NB4 (cell line): ENCODE data around the gene MTHFD2L.
"Not testable (repeated sequence)": the region's sequence is repeated elsewhere in the genome, so short reads cannot be mapped to it uniquely, and the experiment has no call there.

ENCODE experiments used
- DNase-seq: peaks from one replicate; pipeline ENCODE4 v3.0.0; 2010; ENCODE audit warnings: low read depth
- H3K4me3 ChIP-seq: one replicate; pipeline ENCODE4 v1.5.1; 2011; ENCODE audit warnings: mild to moderate bottlenecking, low read depth, low read length, moderate library complexity
- MYC ChIP-seq: IDR thresholded peaks from 2 replicates; pipeline ENCODE4 v1.6.1; 2011; ENCODE audit warnings: low read depth, low read length
- POLR2A ChIP-seq: IDR thresholded peaks from 2 replicates; pipeline ENCODE4 v1.6.1; 2011; ENCODE audit warnings: mild to moderate bottlenecking; ENCODE audit not compliant: insufficient read length; ENCODE audit errors: extremely low read depth
- TF ChIP-seq, protein P1 (sequence below): IDR thresholded peaks from one replicate; pipeline ENCODE4 v1.5.1; 2012; ENCODE audit warnings: low read depth, low read length
- TF ChIP-seq, protein P2 (sequence below): IDR thresholded peaks from 2 replicates; pipeline ENCODE4 v1.6.1; 2011; ENCODE audit warnings: low read depth, low read length

Gene MTHFD2L

DNA sequence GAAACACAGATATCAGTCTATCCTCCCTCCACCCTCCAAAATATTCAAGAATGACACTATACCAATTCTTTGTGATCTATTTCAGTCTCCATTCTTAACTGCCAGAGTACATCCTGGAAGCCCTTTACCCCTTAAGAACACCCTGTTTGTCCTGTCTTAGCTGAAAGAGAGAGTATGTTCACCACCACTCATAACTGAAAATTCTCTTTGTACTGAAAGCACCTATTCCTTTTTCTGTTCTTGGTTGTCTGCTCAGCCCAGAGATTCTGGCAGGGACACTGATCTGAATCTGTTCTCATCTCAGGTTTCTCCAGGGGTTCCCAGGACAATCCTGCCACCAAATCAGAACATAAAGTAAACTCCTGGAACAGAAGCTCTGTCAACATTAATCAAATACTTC, 181.6 kb downstream of the MTHFD2L start:
- no peak overlapping the region for H3K4me3 ChIP-seq
- TF ChIP-seq, protein P1, sequence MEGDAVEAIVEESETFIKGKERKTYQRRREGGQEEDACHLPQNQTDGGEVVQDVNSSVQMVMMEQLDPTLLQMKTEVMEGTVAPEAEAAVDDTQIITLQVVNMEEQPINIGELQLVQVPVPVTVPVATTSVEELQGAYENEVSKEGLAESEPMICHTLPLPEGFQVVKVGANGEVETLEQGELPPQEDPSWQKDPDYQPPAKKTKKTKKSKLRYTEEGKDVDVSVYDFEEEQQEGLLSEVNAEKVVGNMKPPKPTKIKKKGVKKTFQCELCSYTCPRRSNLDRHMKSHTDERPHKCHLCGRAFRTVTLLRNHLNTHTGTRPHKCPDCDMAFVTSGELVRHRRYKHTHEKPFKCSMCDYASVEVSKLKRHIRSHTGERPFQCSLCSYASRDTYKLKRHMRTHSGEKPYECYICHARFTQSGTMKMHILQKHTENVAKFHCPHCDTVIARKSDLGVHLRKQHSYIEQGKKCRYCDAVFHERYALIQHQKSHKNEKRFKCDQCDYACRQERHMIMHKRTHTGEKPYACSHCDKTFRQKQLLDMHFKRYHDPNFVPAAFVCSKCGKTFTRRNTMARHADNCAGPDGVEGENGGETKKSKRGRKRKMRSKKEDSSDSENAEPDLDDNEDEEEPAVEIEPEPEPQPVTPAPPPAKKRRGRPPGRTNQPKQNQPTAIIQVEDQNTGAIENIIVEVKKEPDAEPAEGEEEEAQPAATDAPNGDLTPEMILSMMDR: no peak
- TF ChIP-seq POLR2A (no peak), MYC (no peak)
- TF ChIP-seq, protein P2, sequence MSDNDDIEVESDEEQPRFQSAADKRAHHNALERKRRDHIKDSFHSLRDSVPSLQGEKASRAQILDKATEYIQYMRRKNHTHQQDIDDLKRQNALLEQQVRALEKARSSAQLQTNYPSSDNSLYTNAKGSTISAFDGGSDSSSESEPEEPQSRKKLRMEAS: no peak
- DNase-seq: no peak

DNA sequence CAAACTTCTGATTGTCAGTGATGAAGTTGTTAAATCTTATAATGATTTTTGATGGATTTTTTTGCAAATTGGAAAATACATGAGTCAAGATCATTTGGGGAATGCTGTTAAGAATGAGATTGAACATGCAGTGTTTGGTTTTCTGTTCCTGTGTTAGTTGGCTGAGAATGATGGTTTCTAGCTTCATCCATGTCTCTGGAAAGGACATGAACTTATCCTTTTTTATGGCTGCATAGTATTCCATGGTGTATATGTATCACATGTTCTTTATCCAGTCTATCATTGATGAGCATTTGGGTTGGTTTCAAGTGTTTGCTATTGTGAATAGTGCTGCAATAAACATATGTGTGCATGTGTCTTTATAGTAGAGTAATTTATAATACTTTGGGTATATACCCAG, 182.5 kb downstream of the MTHFD2L start:
- H3K4me3 ChIP-seq, DNase-seq: not testable (repeated sequence)

DNA sequence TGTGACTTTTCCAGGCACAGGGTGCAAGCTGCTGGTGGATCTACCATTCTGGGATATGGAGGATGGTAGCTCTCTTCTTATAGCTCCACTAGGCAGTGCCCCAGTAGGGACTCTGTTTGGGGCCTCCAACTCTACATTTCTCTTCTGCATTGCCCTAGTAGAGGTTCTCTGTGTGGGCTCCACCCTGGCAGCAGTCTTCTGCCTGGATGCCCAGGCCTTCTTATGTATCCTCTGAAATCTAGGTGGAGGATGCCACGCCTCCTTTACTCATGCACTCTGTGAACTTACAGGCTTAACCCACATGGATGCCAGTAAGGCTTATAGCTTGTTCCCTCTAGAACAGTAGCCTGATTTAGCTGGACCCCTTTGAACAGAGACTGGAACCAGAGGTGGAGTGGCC, 186.1 kb downstream of the MTHFD2L start:
- TF ChIP-seq, protein P2: no peak
- TF ChIP-seq, protein P1: no peak
- TF ChIP-seq MYC: no peak
- no peak for TF ChIP-seq POLR2A
- H3K4me3 ChIP-seq: no peak overlapping the region
- no peak for DNase-seq
